GM10248 (cell line): Measurements from ENCODE around the gene SERPINA5.

ENCODE experiments used
- CTCF ChIA-PET: fragments of 300-600 bp; sonication (Branson Sonifier 250); formaldehyde crosslinking; extraction: SDS; loops from one replicate; lab custom pipeline; 2021; ENCODE audit warnings: antibody characterized with exemption; lab: Yijun Ruan, JAX
- POLR2A ChIA-PET: fragments of 350-650 bp; sonication (Branson Sonifier 250); formaldehyde crosslinking; extraction: SDS; loops from one replicate; lab custom pipeline; 2020; ENCODE audit warnings: antibody characterized with exemption; lab: Yijun Ruan, JAX
- DNase-seq: peaks from one replicate; pipeline ENCODE4 v3.0.0; 2012; ENCODE audit errors: extremely low spot score
- CTCF ChIP-seq: IDR thresholded peaks from 2 replicates; pipeline ENCODE4 v1.5.1; 2012; ENCODE audit warnings: mild to moderate bottlenecking, low read depth; ENCODE audit errors: extremely low read depth, missing control alignments, control extremely low read depth

The SERPINA5 gene

GRCh38 chr14:94578712-94579111, 2.5 kb upstream of the SERPINA5 start:
- CTCF ChIA-PET, result interaction anchor here (1.3 kb wide), 1 partner anchor 14 kb away, joined by 3 read pairs; no protein-coding TSS in a partner anchor
- POLR2A ChIA-PET, result no interaction called here
- no peak for DNase-seq
- TF ChIP-seq CTCF, result no peak

GRCh38 chr14:94582199-94582750, 1.0 kb downstream of the SERPINA5 start:
- TF ChIP-seq CTCF, result no peak
- POLR2A ChIA-PET, result no interaction called here
- no peak for DNase-seq
- CTCF ChIA-PET, result no interaction called here

- no peak for TF ChIP-seq CTCF
- DNase-seq, result no peak
- CTCF ChIA-PET, result no interaction called here
- POLR2A ChIA-PET, result no interaction called here
These were observed 1.6 kb downstream of the SERPINA5 start for GRCh38 chr14:94582851-94583250.

- CTCF ChIA-PET, result interaction anchor here (1.0 to 1.4 kb wide), 2 partner anchors 35 to 97 kb away, joined by 3 read pairs; no protein-coding TSS in a partner anchor
- DNase-seq, result no peak
- no peak for TF ChIP-seq CTCF
- POLR2A ChIA-PET, result no interaction called here
These were observed 2.3 kb downstream of the SERPINA5 start for GRCh38 chr14:94583557-94583956.

GRCh38 chr14:94584591-94585280, 3.5 kb downstream of the SERPINA5 start:
- no peak for TF ChIP-seq CTCF
- ChIA-PET POLR2A (no interaction called here), CTCF (interaction anchor here (1.0 to 1.4 kb wide), 2 partner anchors 36 to 98 kb away, joined by 3 read pairs; no protein-coding TSS in a partner anchor)
- DNase-seq, result no peak

- POLR2A ChIA-PET, result no interaction called here
- CTCF ChIA-PET, result no interaction called here
- no peak for DNase-seq
- TF ChIP-seq CTCF, result no peak
These were observed 5.4 kb downstream of the SERPINA5 start for GRCh38 chr14:94586635-94587034.
